DOHH2 (cell line): ENCODE measurements around the gene THSD7A.

Experiments used
- EZH2phosphoT487 ChIP-seq: fragments of 200-600 bp; sonication (generic); IDR thresholded peaks from 2 replicates; pipeline ENCODE4 v1.6.1; 2017; ENCODE audit warnings: borderline replicate concordance, mild to moderate bottlenecking, antibody characterized with exemption, low read length, moderate library complexity, mixed read lengths
- TF ChIP-seq, protein P1 (sequence below): fragments of 200-600 bp; sonication (generic); IDR thresholded peaks from one replicate; pipeline ENCODE4 v1.5.1; 2014; ENCODE audit warnings: antibody characterized with exemption, mild to moderate bottlenecking, low read depth, low read length; ENCODE audit not compliant: poor library complexity, severe bottlenecking

DNA sequence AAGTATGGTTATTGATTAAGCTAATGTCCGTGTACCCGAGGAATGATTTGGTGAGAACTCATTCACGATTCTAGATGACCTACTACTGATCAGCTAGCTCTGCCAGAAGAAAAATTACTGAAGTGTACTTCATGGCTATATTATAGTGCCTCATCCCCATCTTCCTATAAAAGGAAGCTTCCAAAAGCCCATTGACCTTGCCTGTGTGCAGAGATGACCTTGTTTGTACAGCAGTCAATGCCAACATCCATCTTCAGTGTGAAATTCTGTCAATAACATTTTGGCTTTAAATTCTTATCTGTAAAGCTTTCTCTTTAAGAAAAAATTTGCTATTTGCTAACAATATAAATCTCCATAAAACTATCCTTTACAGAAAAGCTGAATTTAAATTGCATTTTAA, 315.7 kb downstream of the THSD7A start:
- TF ChIP-seq EZH2phosphoT487 = no peak
- TF ChIP-seq, protein P1, sequence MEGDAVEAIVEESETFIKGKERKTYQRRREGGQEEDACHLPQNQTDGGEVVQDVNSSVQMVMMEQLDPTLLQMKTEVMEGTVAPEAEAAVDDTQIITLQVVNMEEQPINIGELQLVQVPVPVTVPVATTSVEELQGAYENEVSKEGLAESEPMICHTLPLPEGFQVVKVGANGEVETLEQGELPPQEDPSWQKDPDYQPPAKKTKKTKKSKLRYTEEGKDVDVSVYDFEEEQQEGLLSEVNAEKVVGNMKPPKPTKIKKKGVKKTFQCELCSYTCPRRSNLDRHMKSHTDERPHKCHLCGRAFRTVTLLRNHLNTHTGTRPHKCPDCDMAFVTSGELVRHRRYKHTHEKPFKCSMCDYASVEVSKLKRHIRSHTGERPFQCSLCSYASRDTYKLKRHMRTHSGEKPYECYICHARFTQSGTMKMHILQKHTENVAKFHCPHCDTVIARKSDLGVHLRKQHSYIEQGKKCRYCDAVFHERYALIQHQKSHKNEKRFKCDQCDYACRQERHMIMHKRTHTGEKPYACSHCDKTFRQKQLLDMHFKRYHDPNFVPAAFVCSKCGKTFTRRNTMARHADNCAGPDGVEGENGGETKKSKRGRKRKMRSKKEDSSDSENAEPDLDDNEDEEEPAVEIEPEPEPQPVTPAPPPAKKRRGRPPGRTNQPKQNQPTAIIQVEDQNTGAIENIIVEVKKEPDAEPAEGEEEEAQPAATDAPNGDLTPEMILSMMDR = no peak
